ENCODE measurements around the gene C10orf67.

Gene C10orf67

GRCh38 chr10:23324351-23324750 is 20.2 kb downstream of the C10orf67 start:
- Histone ChIP-seq H3K36me3 (ENCODE audit: low read length) (no peaks in the 10 kb centered on the region), H3K9ac (ENCODE audit: low read length) (no peak overlapping the region), H3K27ac (ENCODE audit: low read depth, low read length) (no peak overlapping the region), H3K27me3 (ENCODE audit: low read length) (no peaks in the 10 kb centered on the region), H3K9me3 (ENCODE audit: insufficient read depth, low read length) (no peaks in the 10 kb centered on the region), H4K20me1 (ENCODE audit: low read depth, low read length) (no peaks in the 10 kb centered on the region), H3K4me3 (ENCODE audit: insufficient read depth, low read length, poor library complexity, severe bottlenecking) (no peak overlapping the region), H3K9me2 (replicated peaks; ENCODE audit: insufficient read depth, low read length) (no peaks in the 10 kb centered on the region), H3F3A (ENCODE audit: insufficient read depth) (no peaks in the 10 kb centered on the region), H3K4me2 (ENCODE audit: low read depth, low read length, poor library complexity, severe bottlenecking) (no peak overlapping the region), H2AFZ (ENCODE audit: low read depth, low read length, severe bottlenecking) (no peak overlapping the region), H3K79me2 (ENCODE audit: insufficient read depth, low read length) (no peaks in the 10 kb centered on the region)
- TF ChIP-seq EZH2phosphoT487 (conservative IDR thresholded peaks at IDR 0.05; ENCODE audit: low read length) (no peak), CTCF (IDR thresholded peaks at IDR 0.05; ENCODE audit: insufficient read depth, low read length, poor library complexity, severe bottlenecking) (no peak)

- Histone ChIP-seq H3K4me3 (ENCODE audit: insufficient read depth, low read length, poor library complexity, severe bottlenecking) (no peak overlapping the region), H4K20me1 (ENCODE audit: low read depth, low read length) (no peaks in the 10 kb centered on the region), H2AFZ (ENCODE audit: low read depth, low read length, severe bottlenecking) (no peak overlapping the region), H3K27me3 (ENCODE audit: low read length) (no peaks in the 10 kb centered on the region), H3K4me2 (ENCODE audit: low read depth, low read length, poor library complexity, severe bottlenecking) (no peak overlapping the region), H3K27ac (ENCODE audit: low read depth, low read length) (no peak overlapping the region), H3F3A (ENCODE audit: insufficient read depth) (no peaks in the 10 kb centered on the region), H3K9me2 (replicated peaks; ENCODE audit: insufficient read depth, low read length) (no peaks in the 10 kb centered on the region), H3K9ac (ENCODE audit: low read length) (no peak overlapping the region), H3K79me2 (ENCODE audit: insufficient read depth, low read length) (no peaks in the 10 kb centered on the region), H3K9me3 (ENCODE audit: insufficient read depth, low read length) (0 out of 2 replicates have a peak, but pooled peaks cover 3% of the 10 kb centered on the region), H3K36me3 (ENCODE audit: low read length) (no peaks in the 10 kb centered on the region)
- no peak for TF ChIP-seq EZH2phosphoT487 (conservative IDR thresholded peaks at IDR 0.05; ENCODE audit: low read length)
Observed at GRCh38 chr10:23322082-23322481, 22.5 kb downstream of the C10orf67 start.

GRCh38 chr10:23319835-23320234 is 24.8 kb downstream of the C10orf67 start:
- no peak overlapping the region for H3K4me3 ChIP-seq (ENCODE audit: insufficient read depth, low read length, poor library complexity, severe bottlenecking)
- H3K9me2 ChIP-seq (replicated peaks; ENCODE audit: insufficient read depth, low read length): no peaks in the 10 kb centered on the region
- no peak overlapping the region for H3K27ac ChIP-seq (ENCODE audit: low read depth, low read length)
- no peaks in the 10 kb centered on the region for H3K27me3 ChIP-seq (ENCODE audit: low read length)
- no peak overlapping the region for H3K9ac ChIP-seq (ENCODE audit: low read length)
- peaks cover 11% of the 10 kb centered on the region; the same call in 1 of the 2 replicates for H3K9me3 ChIP-seq (ENCODE audit: insufficient read depth, low read length)
- no peaks in the 10 kb centered on the region for H3K79me2 ChIP-seq (ENCODE audit: insufficient read depth, low read length)
- H3K4me2 ChIP-seq (ENCODE audit: low read depth, low read length, poor library complexity, severe bottlenecking): no peak overlapping the region
- H3K36me3 ChIP-seq (ENCODE audit: low read length): no peaks in the 10 kb centered on the region
- no peaks in the 10 kb centered on the region for H3F3A ChIP-seq (ENCODE audit: insufficient read depth)
- TF ChIP-seq CTCF (IDR thresholded peaks at IDR 0.05; ENCODE audit: insufficient read depth, low read length, poor library complexity, severe bottlenecking) (no peak), EZH2phosphoT487 (conservative IDR thresholded peaks at IDR 0.05; ENCODE audit: low read length) (no peak)
- no peaks in the 10 kb centered on the region for H4K20me1 ChIP-seq (ENCODE audit: low read depth, low read length)
- H2AFZ ChIP-seq (ENCODE audit: low read depth, low read length, severe bottlenecking): no peak overlapping the region

GRCh38 chr10:23318359-23318758 is 26.2 kb downstream of the C10orf67 start:
- no peaks in the 10 kb centered on the region for H3K36me3 ChIP-seq (ENCODE audit: low read length)
- H3K4me2 ChIP-seq (ENCODE audit: low read depth, low read length, poor library complexity, severe bottlenecking): no peak overlapping the region
- H3K9me3 ChIP-seq (ENCODE audit: insufficient read depth, low read length): peaks cover 11% of the 10 kb centered on the region; the same call in 1 of the 2 replicates
- no peak overlapping the region for H3K27ac ChIP-seq (ENCODE audit: low read depth, low read length)
- no peaks in the 10 kb centered on the region for H3K79me2 ChIP-seq (ENCODE audit: insufficient read depth, low read length)
- no peaks in the 10 kb centered on the region for H3F3A ChIP-seq (ENCODE audit: insufficient read depth)
- no peak overlapping the region for H3K9ac ChIP-seq (ENCODE audit: low read length)
- no peaks in the 10 kb centered on the region for H4K20me1 ChIP-seq (ENCODE audit: low read depth, low read length)
- no peak overlapping the region for H3K4me3 ChIP-seq (ENCODE audit: insufficient read depth, low read length, poor library complexity, severe bottlenecking)
- no peak overlapping the region for H2AFZ ChIP-seq (ENCODE audit: low read depth, low read length, severe bottlenecking)
- no peaks in the 10 kb centered on the region for H3K27me3 ChIP-seq (ENCODE audit: low read length)
- no peaks in the 10 kb centered on the region for H3K9me2 ChIP-seq (replicated peaks; ENCODE audit: insufficient read depth, low read length)
- TF ChIP-seq CTCF (IDR thresholded peaks at IDR 0.05; ENCODE audit: insufficient read depth, low read length, poor library complexity, severe bottlenecking) (no peak), EZH2phosphoT487 (conservative IDR thresholded peaks at IDR 0.05; ENCODE audit: low read length) (no peak)
